ES-I3 (cell line): ENCODE results near the gene QARS1.
A peak's percentile ranks its signal among the peaks of the same experiment; 100 is the strongest.

Experiments
- H3K36me3 ChIP-seq: 2 replicates; pipeline ENCODE4 v1.6.1; 2013; ENCODE audit warnings: mild to moderate bottlenecking, low read length, control low read depth, moderate library complexity; ENCODE audit not compliant: insufficient read depth
- H3K4me1 ChIP-seq: 2 replicates; pipeline ENCODE4 v1.6.1; 2013; ENCODE audit warnings: mild to moderate bottlenecking, control low read depth, low read length; ENCODE audit not compliant: insufficient read depth
- H3K9ac ChIP-seq: 2 replicates; pipeline ENCODE4 v1.6.1; 2013; ENCODE audit warnings: low read depth, mild to moderate bottlenecking, low read length, moderate library complexity
- H3K9me3 ChIP-seq: 2 replicates; pipeline ENCODE4 v1.6.1; 2013; ENCODE audit warnings: mild to moderate bottlenecking, low read length, moderate library complexity; ENCODE audit not compliant: control insufficient read depth, insufficient read depth

QARS1 gene

GRCh38 chr3:49104427-49105291, at the start of gene QARS1:
Gene QARS1 (minus strand): TSS chr3:49104757. CDS start chr3:49104733, 24 bp downstream.
- no peaks in the 10 kb centered on the region for H3K9me3 ChIP-seq
- H3K9ac ChIP-seq, result peak within 1 kb of the TSS; percentile 72
- peaks cover 20% of the 10 kb centered on the region for H3K36me3 ChIP-seq
- 0 out of 2 replicates have a peak, but pooled peaks cover 3% of the 10 kb centered on the region for H3K4me1 ChIP-seq

- Histone ChIP-seq H3K9ac (no peak overlapping the region), H3K9me3 (no peaks in the 10 kb centered on the region), H3K36me3 (no peaks in the 10 kb centered on the region), H3K4me1 (no peaks in the 10 kb centered on the region)
Observed at GRCh38 chr3:49153349-49153912, 48.9 kb upstream of the QARS1 start.

DNA sequence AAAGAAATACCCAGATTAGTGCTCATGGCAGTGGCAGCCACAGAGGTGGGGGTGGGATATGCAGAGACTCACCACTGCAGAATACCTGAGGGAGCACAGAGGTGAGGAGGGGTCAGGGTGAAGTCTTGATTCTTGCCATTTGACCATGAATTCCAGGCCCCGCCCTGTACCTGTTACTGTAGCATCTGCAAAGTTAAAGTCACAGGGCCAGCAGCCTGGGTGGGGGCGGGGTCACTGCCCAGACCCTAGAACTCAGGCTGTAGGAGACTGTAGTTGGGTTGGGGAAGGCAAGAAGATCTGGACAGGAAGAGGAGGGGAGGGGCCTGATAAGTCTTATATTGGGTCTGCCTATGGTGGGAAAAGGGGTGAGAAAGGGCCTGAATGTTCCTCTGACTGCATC, 47.1 kb upstream of the QARS1 start:
- Histone ChIP-seq H3K4me1 (no peaks in the 10 kb centered on the region), H3K9ac (no peak overlapping the region), H3K36me3 (no peaks in the 10 kb centered on the region), H3K9me3 (no peaks in the 10 kb centered on the region)

GRCh38 chr3:49148159-49148558, 43.6 kb upstream of the QARS1 start:
- H3K9me3 ChIP-seq, result no peaks in the 10 kb centered on the region
- H3K36me3 ChIP-seq, result no peaks in the 10 kb centered on the region
- no peaks in the 10 kb centered on the region for H3K4me1 ChIP-seq
- H3K9ac ChIP-seq, result no peak overlapping the region

GRCh38 chr3:49140080-49140479, 35.5 kb upstream of the QARS1 start:
- Histone ChIP-seq H3K36me3 (no peaks in the 10 kb centered on the region), H3K9ac (no peak overlapping the region), H3K4me1 (no peaks in the 10 kb centered on the region), H3K9me3 (no peaks in the 10 kb centered on the region; the same call in 1 of the 2 replicates)

GRCh38 chr3:49135499-49135898, 30.9 kb upstream of the QARS1 start:
- no peaks in the 10 kb centered on the region for H3K36me3 ChIP-seq
- no peak overlapping the region for H3K9ac ChIP-seq
- H3K4me1 ChIP-seq, result peaks cover 4% of the 10 kb centered on the region
- no peaks in the 10 kb centered on the region for H3K9me3 ChIP-seq

- Histone ChIP-seq H3K9ac (no peak overlapping the region), H3K36me3 (no peaks in the 10 kb centered on the region)
Observed at GRCh38 chr3:49134471-49135265, 30.1 kb upstream of the QARS1 start.

DNA sequence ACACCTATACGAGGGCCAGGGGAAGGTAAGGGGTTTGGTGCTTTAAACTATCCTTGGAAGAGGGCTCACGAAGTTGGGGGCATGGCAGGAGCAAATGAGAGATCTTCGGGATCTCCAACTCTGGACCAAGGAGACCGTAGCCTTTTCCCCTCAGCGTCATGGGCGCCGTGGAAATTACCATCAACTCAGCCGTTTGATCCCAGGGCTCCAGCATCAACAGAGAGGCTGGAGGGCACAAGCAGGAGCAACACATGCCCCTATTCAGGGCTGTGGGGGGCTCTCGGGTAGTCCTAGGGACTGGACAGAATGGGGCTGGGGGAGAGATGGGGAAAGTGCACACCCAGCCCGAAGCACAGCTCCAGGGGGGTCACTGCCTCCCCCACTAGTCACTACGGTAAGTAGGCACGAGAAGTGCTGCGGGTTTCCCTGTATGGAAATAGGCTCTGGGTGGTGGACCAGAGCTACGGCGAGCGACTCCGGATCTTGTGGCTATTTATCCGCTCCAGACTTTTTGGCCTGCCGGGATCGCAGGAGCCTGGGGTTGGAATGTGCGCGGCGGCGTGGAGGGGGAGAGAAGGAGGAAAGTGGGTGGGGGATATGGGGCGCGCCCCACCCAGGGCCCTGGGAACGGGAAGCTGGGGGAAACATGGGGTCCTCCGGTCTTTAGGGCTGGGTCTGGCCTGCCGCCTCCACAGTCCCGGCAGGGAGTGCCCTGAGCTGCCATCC, 28.8 kb upstream of the QARS1 start:
- no peaks in the 10 kb centered on the region for H3K36me3 ChIP-seq
- H3K4me1 ChIP-seq, result peaks cover 4% of the 10 kb centered on the region
- H3K9ac ChIP-seq, result peak overlapping the region; percentile 91
- no peaks in the 10 kb centered on the region for H3K9me3 ChIP-seq

More at GRCh38 chr3:49134471-49135265, 30.1 kb upstream of the QARS1 start:
- H3K9me3 ChIP-seq, result no peaks in the 10 kb centered on the region
- peaks cover 4% of the 10 kb centered on the region for H3K4me1 ChIP-seq

GRCh38 chr3:49132437-49133225, 28.1 kb upstream of the QARS1 start, which contains the start of gene LAMB2:
Gene LAMB2 (minus strand): TSS chr3:49133050. CDS start chr3:49132867, 183 bp downstream.
- Histone ChIP-seq H3K36me3 (no peaks in the 10 kb centered on the region), H3K9ac (peak within 1 kb of the TSS; percentile 91), H3K9me3 (no peaks in the 10 kb centered on the region), H3K4me1 (peaks cover 4% of the 10 kb centered on the region)

GRCh38 chr3:49132073-49132436, 27.5 kb upstream of the QARS1 start:
- peak overlapping the region; percentile 91 for H3K9ac ChIP-seq
- peaks cover 4% of the 10 kb centered on the region for H3K4me1 ChIP-seq
- no peaks in the 10 kb centered on the region for H3K9me3 ChIP-seq
- no peaks in the 10 kb centered on the region for H3K36me3 ChIP-seq

GRCh38 chr3:49131576-49131975, 27.0 kb upstream of the QARS1 start:
- Histone ChIP-seq H3K36me3 (no peaks in the 10 kb centered on the region), H3K9ac (no peak overlapping the region), H3K4me1 (peaks cover 4% of the 10 kb centered on the region), H3K9me3 (no peaks in the 10 kb centered on the region)

DNA sequence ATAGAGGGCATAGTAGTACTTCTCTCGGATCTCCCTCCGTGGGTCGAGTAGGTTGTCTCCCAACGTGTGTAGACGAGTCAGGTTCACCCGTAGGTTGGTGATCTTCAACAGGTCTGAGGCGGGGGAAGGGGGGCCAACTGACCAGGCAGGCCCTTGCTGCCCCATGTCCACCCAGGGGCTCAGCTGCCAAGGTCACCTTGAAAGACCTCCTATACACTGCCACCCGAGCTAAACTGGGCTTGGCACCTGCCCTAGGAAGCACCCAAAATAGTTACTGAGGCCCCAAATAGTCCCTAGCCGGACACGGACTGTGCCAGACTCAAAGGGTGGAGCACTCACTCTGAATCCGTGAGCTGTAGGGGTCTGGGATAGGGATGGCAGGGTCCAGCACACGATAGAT, 26.5 kb upstream of the QARS1 start:
- H3K4me1 ChIP-seq, result peaks cover 4% of the 10 kb centered on the region
- no peaks in the 10 kb centered on the region for H3K36me3 ChIP-seq
- H3K9ac ChIP-seq, result no peak overlapping the region
- no peaks in the 10 kb centered on the region for H3K9me3 ChIP-seq

DNA sequence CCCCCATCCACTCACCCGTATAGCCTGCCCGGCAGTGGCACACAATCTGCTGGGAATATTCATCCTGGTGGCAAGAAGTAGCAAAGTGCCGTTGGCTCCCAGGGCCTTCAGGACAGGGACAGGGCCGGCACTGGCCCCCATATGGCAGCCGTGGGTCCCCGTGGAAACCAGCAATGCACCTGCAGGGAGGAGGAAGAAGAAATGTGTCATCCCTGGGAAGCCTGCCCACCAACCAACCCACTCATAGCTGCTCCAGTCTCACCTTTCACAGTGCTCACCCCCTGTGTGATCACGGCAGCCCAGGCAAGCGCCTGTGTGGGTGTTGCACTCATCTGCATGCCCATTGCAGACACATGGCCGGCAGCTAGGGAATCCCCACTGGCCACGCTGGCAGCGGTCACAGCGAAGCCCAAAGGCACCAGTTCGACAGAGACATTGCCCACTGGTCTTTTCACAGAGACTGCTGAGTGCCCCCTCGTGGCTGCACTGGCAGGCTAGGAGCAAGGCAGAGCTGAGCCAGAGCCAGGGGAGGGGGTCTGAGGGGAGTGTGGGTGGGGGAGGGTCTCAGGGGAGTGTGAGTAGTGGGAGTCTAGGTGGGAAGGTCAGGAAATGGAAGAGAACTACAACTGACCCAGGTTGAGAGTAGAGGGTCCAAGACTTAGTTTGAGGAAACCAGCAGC, 20.6 kb upstream of the QARS1 start:
- Histone ChIP-seq H3K9ac (no peak overlapping the region), H3K4me1 (no peaks in the 10 kb centered on the region), H3K36me3 (no peaks in the 10 kb centered on the region), H3K9me3 (no peaks in the 10 kb centered on the region)
